HG03196 (cell line): ENCODE measurements around the gene RASA3.
"Not testable (repeated sequence)": the region's sequence is repeated elsewhere in the genome, so short reads cannot be mapped to it uniquely, and the experiment has no call there.

Source experiments
- ATAC-seq: cut with Tn5 transposase; IDR thresholded peaks from one replicate; pipeline ENCODE4 v1.9.1; 2021; ENCODE audit not compliant: unreplicated experiment

Gene RASA3

DNA sequence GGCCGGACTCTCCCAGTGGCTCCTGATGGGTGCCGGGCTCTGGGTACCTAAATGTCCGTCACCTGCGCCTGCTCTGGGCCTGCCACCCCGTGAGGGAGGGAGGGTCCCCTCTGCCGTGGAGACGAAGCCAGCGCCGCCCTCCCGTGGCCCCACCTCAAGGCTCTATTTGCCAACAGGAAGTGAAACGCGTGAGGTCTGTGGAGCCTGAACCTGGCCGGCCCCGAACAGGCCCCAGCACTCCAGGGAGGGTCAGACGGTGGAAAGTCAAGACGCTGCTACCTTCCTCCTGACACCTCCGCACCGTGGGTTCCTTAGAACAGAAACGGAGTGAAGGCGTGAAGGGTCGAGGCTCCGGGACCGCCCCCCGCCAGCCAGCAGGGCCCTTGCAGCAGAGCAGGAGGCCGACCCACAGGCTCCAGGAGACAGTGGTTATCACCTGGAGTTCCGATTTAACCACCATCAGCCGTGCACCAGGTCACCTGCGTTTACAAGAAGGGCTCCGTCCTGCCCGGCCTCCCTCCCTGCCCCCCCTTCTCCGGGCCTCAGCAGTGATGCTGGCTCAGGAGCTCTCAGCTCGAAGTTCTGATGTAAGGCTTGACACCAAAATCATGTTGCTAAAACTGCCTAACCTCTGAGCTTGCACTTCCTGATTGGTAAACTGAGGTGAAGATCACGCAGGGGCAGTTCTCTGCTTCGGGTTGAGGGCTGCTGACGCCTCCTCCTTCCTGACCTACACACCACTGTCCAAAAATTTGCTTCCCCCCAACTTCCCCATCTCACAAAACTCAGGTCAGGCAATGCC, 107.6 kb downstream of the RASA3 start:
- ATAC-seq = peak; percentile 66

- no peak for ATAC-seq
Measured at GRCh38 chr13:114023716-114024602, 108.5 kb downstream of the RASA3 start.

DNA sequence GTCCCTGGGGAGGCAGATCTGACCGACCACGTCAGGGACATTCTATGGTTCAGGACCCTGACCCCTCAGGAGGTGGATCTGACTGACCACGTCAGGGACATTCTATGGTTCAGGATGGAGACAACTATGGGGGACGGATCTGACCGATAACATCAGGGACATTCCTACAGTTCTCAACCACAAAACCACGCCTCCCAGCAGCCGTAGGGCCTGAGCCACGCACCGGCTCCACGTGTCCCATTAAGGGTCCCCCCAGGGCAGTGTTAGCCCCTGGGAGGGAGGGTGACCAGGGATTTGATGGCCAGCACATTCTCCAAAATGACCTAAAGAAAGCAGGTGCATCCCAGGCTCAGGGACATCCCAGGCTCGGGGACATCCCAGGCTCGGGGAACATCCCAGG, 109.5 kb downstream of the RASA3 start:
- no peak for ATAC-seq

DNA sequence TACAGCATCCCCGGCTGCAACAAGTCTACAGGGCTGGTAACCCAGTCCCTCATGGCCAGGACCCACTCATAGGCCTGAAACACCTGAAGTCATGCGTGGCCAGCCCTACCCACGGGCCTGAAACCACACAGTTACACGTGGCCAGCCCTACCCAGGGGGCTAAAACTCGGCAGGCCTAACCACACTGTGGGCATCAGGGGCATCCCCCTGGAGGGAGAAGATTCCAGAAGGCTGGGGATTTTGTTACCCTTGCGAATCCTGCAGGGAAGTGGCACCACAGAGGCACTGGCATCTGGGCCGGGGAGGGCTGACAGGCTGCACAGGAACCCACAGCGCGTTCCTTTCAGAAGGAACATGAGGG, 110.1 kb downstream of the RASA3 start:
- no peak for ATAC-seq

DNA sequence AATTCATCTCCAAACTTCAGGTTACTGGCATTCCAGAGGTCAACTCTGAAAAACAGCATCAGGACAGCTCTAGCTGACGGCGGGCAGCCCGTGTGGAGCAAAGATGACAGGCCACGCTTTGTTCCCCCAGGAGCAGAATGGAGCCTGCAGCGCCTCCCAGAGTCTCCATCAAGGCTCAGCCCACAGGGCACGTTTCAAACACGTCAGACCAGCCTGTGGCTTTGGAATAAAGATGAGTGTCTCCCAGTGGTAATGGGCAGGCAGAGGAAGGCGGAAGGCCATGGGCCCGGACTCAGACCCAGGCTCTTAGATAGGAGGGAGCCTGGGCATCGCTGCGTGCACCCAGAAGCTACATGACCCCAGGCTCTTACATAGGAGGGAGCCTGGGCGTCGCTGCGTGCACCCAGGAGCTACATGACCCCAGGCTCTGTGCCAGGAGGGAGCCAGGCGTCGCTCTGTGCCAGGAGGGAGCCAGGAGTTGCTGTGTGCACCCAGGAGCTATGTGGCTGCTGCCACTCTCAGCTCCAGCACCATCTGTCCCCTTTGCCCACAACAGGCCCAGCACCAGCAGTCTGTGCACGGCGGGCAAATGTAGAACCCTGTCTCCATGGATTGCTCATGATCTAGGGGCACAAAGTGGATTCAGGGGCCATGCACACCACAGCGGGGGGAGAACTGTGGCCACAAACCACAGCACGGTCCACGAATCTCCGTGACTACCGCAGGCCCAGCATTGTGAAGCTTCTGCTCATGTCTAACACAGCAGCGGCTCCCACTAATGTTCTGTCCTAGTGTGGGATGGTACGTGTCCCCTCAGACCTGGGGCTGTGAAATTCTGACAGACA, 110.7 kb downstream of the RASA3 start:
- no peak for ATAC-seq

DNA sequence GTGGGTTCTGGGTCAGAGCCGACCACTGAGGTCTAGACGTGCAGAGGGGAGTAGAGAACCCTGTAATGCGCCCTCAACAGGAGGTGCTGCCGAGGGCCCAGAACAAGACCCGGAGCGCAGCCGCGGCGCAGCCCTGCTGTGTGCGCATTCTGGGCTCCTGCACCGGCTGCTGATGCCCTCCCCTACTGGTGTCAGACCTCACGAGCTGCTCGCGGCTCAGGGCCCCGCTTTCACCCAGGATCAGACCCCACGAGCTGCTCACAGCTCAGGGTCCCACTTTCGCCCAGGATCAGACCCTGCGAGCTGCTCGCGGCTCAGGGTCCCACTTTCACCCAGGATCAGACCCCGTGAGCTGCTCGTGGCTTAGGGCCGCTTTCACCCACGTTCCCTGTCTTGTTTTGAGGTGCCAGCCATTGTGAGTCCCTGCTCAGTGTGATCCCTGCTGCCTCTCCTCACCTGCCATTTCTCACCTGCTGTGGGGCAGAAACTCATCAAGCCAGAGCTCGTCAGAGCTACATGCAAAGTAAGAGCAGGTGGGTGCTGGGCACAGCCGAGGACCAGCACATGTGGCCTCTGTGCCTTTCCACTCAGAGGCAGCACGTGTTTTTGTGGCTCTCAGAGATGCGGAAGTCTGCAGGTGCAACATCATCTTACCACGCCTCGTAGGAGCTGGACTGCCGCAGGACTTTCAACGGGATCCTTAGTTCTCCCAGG, 111.5 kb downstream of the RASA3 start:
- ATAC-seq = no peak

DNA sequence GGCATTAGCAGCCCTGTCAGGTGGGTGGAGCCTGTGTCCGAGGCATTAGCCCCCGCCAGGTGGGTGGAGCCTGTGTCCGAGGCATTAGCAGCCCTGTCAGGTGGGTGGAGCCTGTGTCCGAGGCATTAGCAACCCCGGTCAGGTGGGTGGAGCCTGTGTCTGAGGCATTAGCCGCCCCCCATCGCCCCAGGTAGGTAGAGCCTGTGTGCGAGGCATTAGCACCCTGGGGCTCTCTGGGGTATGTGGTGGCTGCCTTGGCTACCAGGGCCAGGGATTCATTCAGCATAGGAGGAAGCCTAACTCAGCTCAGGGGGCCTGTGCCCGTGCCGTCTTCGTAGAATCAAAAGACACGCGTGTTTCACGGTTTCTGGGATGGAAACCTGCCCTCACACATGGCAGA, 112.3 kb downstream of the RASA3 start:
- not testable (repeated sequence) for ATAC-seq

GRCh38 chr13:114019367-114019766, 113.1 kb downstream of the RASA3 start:
- ATAC-seq = no peak

DNA sequence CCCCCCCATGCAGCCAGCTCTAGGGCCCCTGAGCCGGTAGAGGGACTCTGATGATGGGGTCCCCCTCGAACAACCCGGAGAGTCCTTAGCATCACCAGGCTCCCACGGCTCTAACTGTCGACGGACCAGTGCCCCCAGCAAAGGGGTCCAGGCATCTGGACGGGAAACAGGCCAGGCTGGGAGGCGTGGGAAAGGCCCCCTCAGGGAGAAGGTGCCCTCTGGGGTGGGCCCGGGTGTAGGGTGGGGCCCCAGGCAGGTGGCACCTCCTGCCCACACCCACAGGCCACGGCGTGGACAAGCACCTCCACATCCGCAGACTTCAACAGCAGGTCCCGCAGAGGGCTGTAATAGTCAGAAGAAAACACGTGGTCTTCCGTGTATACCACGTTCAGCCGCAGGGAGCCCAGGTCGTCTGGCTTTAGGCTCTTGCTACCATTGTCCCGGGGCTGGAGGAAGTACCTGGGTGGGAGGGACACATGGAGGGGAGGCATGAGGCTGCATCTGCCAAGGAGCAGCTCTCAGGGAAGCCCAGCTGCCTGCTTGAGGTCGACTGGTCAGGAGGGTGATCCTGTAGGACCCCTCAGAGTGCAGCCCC, 113.9 kb downstream of the RASA3 start:
- ATAC-seq = no peak

DNA sequence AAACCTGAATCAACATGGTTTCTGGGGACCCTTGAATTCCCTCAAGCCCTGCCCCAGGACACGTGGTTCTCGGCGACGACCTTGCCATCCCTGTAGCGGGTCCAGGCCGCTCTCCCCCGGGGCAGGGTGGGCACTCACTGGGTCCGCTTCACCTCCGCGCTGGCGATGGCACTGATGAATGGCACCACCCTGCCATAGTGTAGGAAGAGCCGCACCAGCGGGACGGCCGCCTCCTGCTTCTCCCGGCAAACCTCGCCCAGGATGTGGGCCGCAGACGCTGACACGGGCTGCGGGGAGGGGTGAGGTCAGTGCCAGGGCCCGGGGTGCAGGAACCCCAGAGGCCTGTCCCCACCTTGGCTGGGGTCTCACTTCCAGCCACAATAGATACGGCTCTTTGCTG, 114.5 kb downstream of the RASA3 start:
- no peak for ATAC-seq

GRCh38 chr13:114017028-114017630, 115.3 kb downstream of the RASA3 start:
- no peak for ATAC-seq

DNA sequence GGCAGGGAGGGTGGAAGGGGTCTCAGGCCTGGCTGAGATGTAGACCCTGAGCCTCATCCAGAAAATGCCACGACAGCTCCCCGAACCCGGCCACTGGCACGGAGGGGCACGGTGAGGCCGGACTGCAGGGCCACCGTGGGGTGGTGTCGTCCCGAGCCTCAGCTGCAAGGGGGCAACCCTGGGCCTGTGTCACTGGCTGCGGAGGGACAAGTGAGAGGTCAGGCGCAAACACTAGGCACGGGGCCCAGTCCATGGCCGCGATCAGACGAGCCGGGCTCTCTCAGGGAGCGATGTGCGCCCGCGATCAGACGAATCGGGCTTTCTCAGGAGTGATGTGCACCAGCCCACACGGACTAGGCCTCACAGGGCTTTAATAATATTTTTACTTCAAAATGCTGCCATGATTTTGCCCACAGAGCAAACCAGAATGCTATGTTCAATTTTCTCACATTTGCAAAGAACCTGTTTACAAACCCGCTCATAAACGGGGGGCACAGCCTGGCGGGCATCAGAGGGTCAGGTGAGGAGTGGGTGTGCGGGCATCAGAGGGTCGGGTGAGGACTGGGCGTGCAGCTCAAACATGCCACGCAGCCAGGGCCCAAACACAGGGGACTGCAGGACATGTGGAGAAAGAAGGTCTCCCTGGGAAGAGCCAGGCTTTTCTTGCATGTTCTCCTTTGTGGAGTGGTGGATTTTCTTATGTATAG, 115.9 kb downstream of the RASA3 start:
- no peak for ATAC-seq

DNA sequence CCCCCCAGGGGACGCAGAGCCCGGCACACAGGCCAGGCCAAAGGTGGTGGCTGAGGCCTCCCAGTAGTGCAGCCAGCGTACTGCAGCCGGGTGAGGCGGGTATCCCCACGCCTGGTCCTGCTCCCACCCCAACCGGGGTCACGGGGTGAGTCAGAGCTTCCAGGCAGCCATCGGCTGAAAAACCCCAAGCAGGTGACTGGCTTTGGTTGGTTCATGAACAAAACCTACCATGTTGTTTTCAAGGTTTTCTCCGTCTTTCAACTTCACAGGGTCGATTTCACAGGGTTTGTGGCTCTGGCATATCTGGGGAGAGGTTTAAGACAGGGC, 116.5 kb downstream of the RASA3 start:
- ATAC-seq = no peak

DNA sequence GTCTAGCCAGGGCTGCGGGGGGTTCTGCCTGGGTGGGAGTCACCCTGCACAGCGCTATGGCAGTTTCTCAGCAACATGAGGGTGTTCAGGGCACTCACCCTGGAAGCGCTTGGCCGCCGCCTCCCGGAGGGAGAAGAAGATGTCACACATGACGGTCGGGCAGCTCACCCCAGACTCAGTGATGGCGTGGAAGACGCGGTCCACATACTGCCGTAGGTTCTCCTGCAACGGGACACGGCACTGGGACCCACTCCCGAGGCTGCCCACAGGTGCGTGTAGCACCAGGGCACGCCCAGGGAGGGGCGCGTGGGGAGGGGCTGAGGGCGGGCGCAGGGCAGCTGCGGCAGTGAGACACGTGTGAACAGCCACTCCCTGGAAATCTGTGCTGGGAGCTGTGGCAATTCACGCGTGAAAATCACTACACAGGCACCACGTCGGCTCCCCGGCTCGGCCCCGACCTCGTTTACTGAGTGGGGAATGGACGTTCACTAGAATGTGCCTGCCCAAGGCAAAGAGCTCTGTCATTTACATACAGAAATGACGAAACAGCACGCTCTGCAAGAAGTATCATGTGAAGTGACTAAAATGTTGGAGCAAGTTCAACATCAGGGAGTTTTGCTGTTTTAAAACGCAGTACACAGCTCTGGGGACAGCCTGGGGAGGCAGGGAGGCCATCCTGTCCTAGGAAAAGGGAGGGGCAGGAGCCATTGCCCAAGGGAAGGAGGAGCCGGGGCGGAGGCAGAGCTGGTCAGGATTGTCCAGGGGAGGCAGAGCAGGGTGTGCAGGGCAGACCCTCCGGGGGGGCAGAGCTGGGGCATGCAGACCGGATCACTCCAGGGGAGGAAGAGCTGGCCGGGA, 117.1 kb downstream of the RASA3 start:
- ATAC-seq = no peak

GRCh38 chr13:114013952-114014629, 118.3 kb downstream of the RASA3 start:
- no peak for ATAC-seq

DNA sequence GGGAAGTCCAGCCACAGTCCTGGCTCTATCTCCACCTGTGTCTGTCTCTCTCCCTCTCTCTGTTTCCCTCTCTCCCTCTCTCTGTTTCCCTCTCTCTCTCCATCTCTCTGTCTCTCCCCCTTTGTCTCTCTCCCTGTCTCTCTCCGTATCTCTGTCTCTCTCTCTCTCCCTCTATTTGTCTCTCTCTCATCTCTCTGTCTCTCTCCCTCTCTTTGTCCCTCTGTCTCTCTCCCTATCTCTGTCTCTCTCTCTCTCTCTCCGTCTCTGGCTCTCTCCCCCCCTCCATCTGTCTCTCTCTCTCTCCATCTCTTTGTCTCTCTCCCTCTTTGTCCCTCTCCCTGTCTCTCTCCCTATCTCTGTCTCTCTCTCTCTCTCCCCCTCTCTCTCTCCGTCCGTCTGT, 119.1 kb downstream of the RASA3 start:
- ATAC-seq = no peak

DNA sequence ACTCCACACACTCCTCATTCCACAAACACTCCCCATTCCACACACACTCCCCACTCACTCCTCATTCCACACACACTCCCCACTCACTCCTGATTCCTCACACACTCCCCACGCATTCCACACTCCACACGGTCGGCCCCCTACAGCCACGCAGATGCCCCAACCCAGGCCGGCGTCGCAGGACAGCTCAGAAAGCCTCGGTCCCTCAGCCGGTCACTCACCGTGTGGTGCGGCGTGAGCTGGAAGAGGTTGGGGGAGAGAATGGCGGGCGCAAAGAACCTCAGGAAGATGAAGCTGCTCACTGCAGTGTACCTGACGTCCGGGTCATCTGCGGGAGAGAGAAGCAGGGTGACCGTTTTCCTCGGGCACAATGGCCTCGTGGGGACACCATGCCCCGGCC, 119.5 kb downstream of the RASA3 start:
- no peak for ATAC-seq

GRCh38 chr13:114012141-114012540, 120.3 kb downstream of the RASA3 start:
- no peak for ATAC-seq
